ENCODE measurements around the gene PABPN1. TPM values are rescaled to one million over a fixed set of nuclear protein-coding genes. Genes with fewer than 3 reads are reported as not detected.
"Not testable (repeated sequence)": the region's sequence is repeated elsewhere in the genome, so short reads cannot be mapped to it uniquely, and the experiment has no call there.

The PABPN1 gene
- 100 to 1,000 TPM in 2 of 3 donors, 10 to 100 TPM in 1; 50.4 to 124 (median 110) TPM for polyA plus RNA-seq

GRCh38 chr14:23320584-23321571 lies at the start of gene PABPN1:
Gene PABPN1 (plus strand): TSS chr14:23321457. CDS start chr14:23321470, 13 bp downstream.
- 3 to 5% (median 3%) methylated on average over 58 to 63 of the region's 63 CpGs for WGBS, 3 donors
- H3K27ac ChIP-seq (ENCODE audit: low read depth, low read length): peak within 1 kb of the TSS; percentile 90

DNA sequence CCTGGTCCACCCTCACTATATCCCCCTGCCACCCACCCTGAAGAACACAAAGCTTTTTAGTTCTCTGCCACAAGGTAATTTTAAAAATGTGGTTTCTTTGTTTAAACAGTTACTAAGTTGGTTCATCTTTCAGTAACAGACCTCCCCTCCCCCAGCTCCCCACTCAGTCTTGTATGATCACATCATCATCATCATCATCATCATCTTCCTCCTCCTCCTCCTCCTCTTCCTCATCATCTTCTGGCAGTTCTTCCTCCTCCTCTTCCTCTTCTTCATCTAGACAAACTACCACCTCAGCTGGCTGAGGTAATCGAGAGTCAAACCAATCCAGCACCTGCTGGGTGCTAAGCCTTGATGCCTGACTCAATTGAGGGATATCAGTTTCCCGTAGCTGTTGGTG lies 45.8 kb upstream of the PABPN1 start:
- 91 to 96% (median 94%) methylated on average over 2 of the region's 2 CpGs for WGBS, 3 donors
- H3K27ac ChIP-seq (ENCODE audit: low read depth, low read length): no peak overlapping the region

DNA sequence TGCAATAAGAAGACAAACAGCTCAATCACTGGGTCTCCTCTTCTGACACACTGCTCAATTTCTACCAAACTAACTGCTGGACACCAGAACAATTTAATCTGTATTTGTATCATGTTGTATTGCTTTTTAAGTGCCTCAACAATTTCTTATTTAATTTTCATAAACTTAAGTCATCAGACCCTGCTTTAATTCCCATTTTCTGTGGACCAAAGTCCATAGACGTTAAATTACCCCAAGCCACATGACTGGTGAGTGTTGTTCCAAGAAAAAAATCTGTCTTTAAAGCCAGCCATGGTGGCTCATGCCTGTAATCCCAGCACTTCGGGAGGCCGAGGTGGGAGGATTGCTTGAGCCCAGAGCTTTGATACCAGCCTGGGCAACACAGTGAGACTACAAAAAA lies 44.1 kb upstream of the PABPN1 start:
- no peak overlapping the region for H3K27ac ChIP-seq (ENCODE audit: low read depth, low read length)
- 80 to 87% (median 84%) methylated on average over 3 of the region's 3 CpGs for WGBS, 3 donors

GRCh38 chr14:23277928-23278327 lies 43.3 kb upstream of the PABPN1 start:
- WGBS, 3 donors: 92 to 98% (median 96%) methylated on average over 6 of the region's 6 CpGs
- H3K27ac ChIP-seq (ENCODE audit: low read depth, low read length): not testable (repeated sequence)

DNA sequence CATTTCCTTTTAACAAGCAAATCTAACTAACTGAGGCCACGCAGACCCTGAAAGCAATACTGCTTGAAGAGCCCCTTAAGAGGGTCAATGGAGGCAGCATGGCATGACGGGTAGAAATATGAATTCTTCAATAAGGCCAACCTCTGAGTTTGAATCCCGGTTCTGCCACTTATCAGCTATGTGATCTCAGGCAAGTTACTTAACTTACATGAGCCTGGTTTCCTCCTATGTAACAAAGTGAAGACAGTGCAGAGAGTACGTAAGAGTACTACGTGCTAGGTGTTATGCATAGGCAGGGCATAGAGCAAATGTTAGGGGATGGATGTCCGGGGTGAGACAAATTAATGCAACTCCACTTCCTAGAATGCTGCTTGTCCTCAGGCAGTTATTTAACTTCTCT lies 40.0 kb upstream of the PABPN1 start:
- 91 to 95% (median 94%) methylated on average over 6 of the region's 6 CpGs for WGBS, 3 donors
- no peak overlapping the region for H3K27ac ChIP-seq (ENCODE audit: low read depth, low read length)

- 24 to 27% (median 26%) methylated on average over 9 of the region's 9 CpGs for WGBS, 3 donors
Observed at GRCh38 chr14:23284654-23285529, 36.4 kb upstream of the PABPN1 start.

DNA sequence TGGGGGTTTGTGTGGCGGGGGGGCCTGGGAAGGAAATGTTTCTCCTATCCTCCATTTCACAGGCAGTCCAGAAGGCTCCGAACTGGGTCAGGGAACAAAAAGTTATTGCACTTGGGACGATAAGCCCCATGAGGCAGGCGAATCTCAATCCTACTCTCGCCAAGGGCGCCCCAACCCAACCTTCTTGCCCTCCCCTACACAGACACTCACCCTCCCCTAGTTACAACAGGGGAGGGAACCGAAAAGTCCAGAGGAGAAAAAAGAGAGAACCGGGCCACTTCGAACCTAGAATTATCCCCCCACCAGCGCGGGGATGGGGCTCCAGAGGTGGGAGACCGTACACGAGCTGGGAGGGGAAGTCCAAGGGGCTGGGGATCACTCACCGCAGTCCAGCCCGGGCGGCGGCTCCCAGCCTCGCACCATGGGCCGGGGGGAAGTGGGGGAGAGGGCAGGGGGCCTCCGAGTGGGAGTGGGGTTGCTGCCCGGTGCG lies 35.7 kb upstream of the PABPN1 start:
- WGBS, 3 donors: 1% methylated on average over 21 to 22 of the region's 22 CpGs
- no peak overlapping the region for H3K27ac ChIP-seq (ENCODE audit: low read depth, low read length)

More at GRCh38 chr14:23284654-23285529, 36.4 kb upstream of the PABPN1 start:
- no peak overlapping the region for H3K27ac ChIP-seq (ENCODE audit: low read depth, low read length)

DNA sequence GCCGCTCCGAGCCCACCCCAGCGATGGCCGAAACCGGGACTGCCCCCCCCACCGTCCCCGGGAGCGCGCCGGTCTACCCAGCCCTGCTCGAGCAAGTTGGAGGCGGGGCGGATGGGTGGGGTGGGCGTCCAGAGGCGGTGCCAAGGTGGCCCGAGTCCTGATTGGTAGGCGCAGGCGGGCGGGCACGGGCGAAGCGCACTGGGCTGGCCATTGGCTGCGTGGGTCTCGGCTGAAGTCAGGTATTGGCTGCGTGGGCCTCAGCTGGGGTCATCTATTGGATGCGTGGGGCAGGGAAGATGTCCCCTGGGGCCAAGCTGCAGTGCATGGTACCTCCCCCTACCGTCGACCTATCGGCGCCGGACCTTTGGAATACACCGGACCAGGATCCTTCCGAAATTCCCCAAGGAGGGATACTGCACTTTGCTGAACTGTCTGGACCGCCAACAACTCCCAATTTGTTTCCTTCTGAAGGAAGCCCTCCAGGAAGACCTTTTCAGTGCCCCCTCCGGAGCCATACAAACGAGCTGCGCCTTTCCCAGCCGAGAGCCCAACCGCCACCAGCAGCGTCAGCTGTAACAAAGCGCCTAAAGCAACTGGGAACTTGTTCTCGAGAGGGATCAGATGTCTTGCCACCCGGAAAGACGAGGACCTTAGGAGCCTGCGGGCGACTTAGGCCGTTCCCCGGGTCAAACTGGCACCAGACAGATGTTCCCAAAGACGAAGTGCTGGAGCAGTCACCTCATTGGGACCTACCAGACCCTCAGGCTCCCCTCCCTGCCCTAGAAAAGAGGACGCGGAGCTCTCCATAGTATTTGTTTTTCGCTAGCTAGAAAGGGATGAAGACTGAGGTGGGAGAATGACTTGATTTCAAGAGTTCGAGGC lies 35.0 kb upstream of the PABPN1 start, which contains the start of gene HOMEZ:
Gene HOMEZ, minus strand, starts transcription at position 113 of the 882 bp plus-strand sequence. CDS start 180 bp downstream, outside the sequence.
- WGBS, 3 donors: 0 to 1% (median 1%) methylated on average over 47 to 53 of the region's 53 CpGs
- no peak within 1 kb of the TSS for H3K27ac ChIP-seq (ENCODE audit: low read depth, low read length)

DNA sequence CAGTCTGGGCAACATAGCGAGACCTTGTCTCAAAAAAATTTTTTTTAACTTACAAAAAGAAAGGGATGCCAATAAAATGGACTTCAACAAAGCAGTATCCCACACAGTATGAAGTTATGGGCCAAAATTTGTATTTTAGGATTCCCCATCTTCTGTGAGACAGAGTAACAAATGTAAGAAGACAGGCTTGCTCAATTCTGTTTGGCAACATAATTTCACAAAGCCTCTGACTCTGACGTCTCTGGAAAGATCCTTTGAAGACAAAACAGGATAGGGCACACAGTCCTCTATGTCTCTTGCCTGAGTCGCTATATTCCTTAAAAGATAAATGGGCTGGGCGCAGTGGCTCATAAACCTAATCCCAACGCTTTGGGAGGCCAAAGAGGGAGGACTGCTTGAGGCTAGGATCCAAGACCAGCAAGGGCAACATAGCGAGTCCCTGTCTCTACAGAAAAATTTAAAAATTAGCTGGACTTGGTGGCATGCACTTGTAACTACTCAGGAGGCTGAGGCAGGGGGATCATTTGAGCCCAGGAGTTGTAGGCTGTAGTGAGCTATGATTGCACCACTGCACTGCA lies 34.3 kb upstream of the PABPN1 start:
- 44 to 58% (median 49%) methylated on average over 6 of the region's 6 CpGs for WGBS, 3 donors
- no peak overlapping the region for H3K27ac ChIP-seq (ENCODE audit: low read depth, low read length)

GRCh38 chr14:23294734-23295561 lies 26.3 kb upstream of the PABPN1 start:
- H3K27ac ChIP-seq (ENCODE audit: low read depth, low read length): no peak overlapping the region
- 26 to 31% (median 27%) methylated on average over 23 to 24 of the region's 24 CpGs for whole genome bisulfite sequencing, 3 donors

GRCh38 chr14:23296012-23296777 lies 25.1 kb upstream of the PABPN1 start:
- WGBS, 3 donors: 92 to 93% (median 92%) methylated on average over 7 of the region's 7 CpGs
- no peak overlapping the region for H3K27ac ChIP-seq (ENCODE audit: low read depth, low read length)

GRCh38 chr14:23297096-23297495 lies 24.2 kb upstream of the PABPN1 start:
- no peak overlapping the region for H3K27ac ChIP-seq (ENCODE audit: low read depth, low read length)
- WGBS, 3 donors: 86 to 94% (median 90%) methylated on average over 7 of the region's 7 CpGs

DNA sequence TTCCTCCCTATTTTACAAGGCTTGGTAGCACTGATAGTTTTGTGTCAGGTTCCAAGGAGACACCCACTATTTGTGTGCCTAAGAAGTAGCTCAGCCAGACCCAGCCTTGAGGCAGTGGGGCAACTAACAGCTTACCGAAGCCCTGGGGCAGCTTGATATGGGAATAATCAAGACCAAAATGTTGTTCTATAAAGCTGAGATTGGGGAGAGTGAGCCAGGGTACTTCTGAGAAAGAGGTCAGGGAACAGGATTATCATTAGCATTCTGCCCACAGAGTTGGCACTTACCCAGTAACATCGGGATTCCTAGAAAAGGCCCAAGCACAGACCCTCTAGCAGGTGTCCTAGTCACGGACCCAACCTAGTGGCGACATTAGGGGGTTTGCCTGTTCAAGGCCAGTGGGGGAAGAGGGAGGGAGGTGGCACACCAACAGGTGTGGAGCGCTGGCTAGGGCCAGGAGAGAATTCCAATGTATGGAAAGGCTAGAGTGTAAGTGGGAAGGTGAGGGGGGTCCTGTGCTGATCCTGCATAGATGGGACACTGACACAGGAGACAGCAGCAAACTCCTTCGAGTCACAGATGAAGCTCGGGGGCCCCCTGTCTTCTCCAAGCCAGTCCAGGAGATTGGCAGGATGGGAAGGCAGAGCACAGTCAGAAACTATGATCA lies 23.5 kb upstream of the PABPN1 start:
- WGBS, 3 donors: 76 to 93% (median 88%) methylated on average over 7 of the region's 7 CpGs
- H3K27ac ChIP-seq (ENCODE audit: low read depth, low read length): no peak overlapping the region

- WGBS, 3 donors: 71 to 89% (median 81%) methylated on average over 2 of the region's 2 CpGs
- H3K27ac ChIP-seq (ENCODE audit: low read depth, low read length): no peak overlapping the region
Observed at GRCh38 chr14:23299211-23299957, 21.9 kb upstream of the PABPN1 start.
